IMR-90 (cell line): Measurements from ENCODE around the gene LDLRAD4. TPM values are rescaled to one million over a fixed set of nuclear protein-coding genes. Genes with fewer than 3 reads are reported as not detected.

Experiments used
- ATAC-seq: fragments of 200-7000 bp; cut with Tn5 transposase; 2 replicates; pipeline ENCODE4 v1.9.1; 2020; ENCODE audit warnings: low read depth, mild to moderate bottlenecking, moderate library complexity
- BruUV-seq: library from RNA; stranded (reverse); fragments of 400-500 nt; replicated peaks from 2 replicates; lab custom pipeline; 2021; lab: Mats Ljungman, UMichigan
- CTCF ChIA-PET: fragments of 300-600 bp; formaldehyde crosslinking; extraction: SDS; loops from one replicate; lab custom pipeline; 2021; ENCODE audit warnings: antibody characterized with exemption; lab: Yijun Ruan, JAX
- POLR2A ChIA-PET: fragments of 300-600 bp; sonication (Branson Sonifier 250); formaldehyde crosslinking; loops from one replicate; lab custom pipeline; 2022; ENCODE audit warnings: antibody characterized with exemption; ENCODE audit not compliant: unreplicated experiment; lab: Charles Lee
- DNase-seq: peaks from one replicate; pipeline ENCODE4 v3.0.0; 2013
- H2AFZ ChIP-seq: replicated peaks from 2 replicates; pipeline ENCODE3; 2013; ENCODE audit warnings: low read length, mild to moderate bottlenecking; ENCODE audit not compliant: poor library complexity
- H2AK5ac ChIP-seq: 2 replicates; pipeline ENCODE4 v1.6.1; 2013; ENCODE audit warnings: low read depth, low read length, inconsistent platforms
- H2AK9ac ChIP-seq: replicated peaks from 2 replicates; pipeline ENCODE3; 2013; ENCODE audit warnings: mild to moderate bottlenecking, low read depth, low read length, moderate library complexity; ENCODE audit not compliant: poor library complexity
- H2BK120ac ChIP-seq: 2 replicates; pipeline ENCODE4 v1.6.1; 2013; ENCODE audit warnings: low read depth, low read length, inconsistent platforms
- H2BK15ac ChIP-seq: 3 replicates; pipeline ENCODE4 v1.6.1; 2013; ENCODE audit warnings: low read depth, low read length, inconsistent platforms
- H2BK20ac ChIP-seq: 2 replicates; pipeline ENCODE4 v1.6.1; 2013; ENCODE audit warnings: low read depth, mild to moderate bottlenecking, inconsistent platforms, low read length, moderate library complexity
- H2BK5ac ChIP-seq: 2 replicates; pipeline ENCODE4 v1.6.1; 2013; ENCODE audit warnings: mild to moderate bottlenecking, low read depth, low read length, inconsistent platforms; ENCODE audit not compliant: poor library complexity, severe bottlenecking
- H3K14ac ChIP-seq: replicated peaks from 2 replicates; pipeline ENCODE4 v1.6.1; 2013; ENCODE audit warnings: low read depth, low read length, inconsistent platforms
- H3K18ac ChIP-seq: 2 replicates; pipeline ENCODE4 v1.6.1; 2013; ENCODE audit warnings: low read depth, low read length, control low read depth
- H3K23ac ChIP-seq: 2 replicates; pipeline ENCODE4 v1.6.1; 2013; ENCODE audit warnings: low read depth, low read length, inconsistent platforms
- H3K27ac ChIP-seq: 2 replicates; pipeline ENCODE4 v1.5.1; 2013; ENCODE audit warnings: mild to moderate bottlenecking, control low read depth, low read length; ENCODE audit not compliant: insufficient read depth
- H3K27me3 ChIP-seq: 2 replicates; pipeline ENCODE4 v1.6.1; 2013; ENCODE audit warnings: low read length; ENCODE audit not compliant: control insufficient read depth, insufficient read depth
- H3K36me3 ChIP-seq: 2 replicates; pipeline ENCODE4 v1.6.1; 2013; ENCODE audit warnings: low read length, mixed read lengths; ENCODE audit not compliant: control insufficient read depth, insufficient read depth
- H3K4ac ChIP-seq: 2 replicates; pipeline ENCODE4 v1.6.1; 2013; ENCODE audit warnings: low read depth, low read length, inconsistent platforms
- H3K4me1 ChIP-seq: 2 replicates; pipeline ENCODE4 v1.6.1; 2013; ENCODE audit warnings: low read length, mixed read lengths; ENCODE audit not compliant: control insufficient read depth, insufficient read depth
- H3K4me2 ChIP-seq: 2 replicates; pipeline ENCODE4 v1.6.1; 2013; ENCODE audit warnings: low read depth, mild to moderate bottlenecking, control low read depth, low read length, moderate library complexity
- H3K4me3 ChIP-seq: 2 replicates; pipeline ENCODE4 v1.5.1; 2013; ENCODE audit warnings: low read depth, mild to moderate bottlenecking, control low read depth, low read length, moderate library complexity; ENCODE audit not compliant: insufficient read depth
- H3K56ac ChIP-seq: 2 replicates; pipeline ENCODE4 v1.6.1; 2013; ENCODE audit warnings: low read length, inconsistent platforms; ENCODE audit not compliant: insufficient read depth; ENCODE audit errors: extremely low read depth
- H3K79me1 ChIP-seq, 2 experiments: 2 replicates each; pipeline ENCODE4 v1.6.1; 2013; ENCODE audit warnings: low read length in 2 of 2, inconsistent platforms in 1 of 2, low read depth in 1 of 2
- H3K9ac ChIP-seq: 2 replicates; pipeline ENCODE4 v1.6.1; 2013; ENCODE audit warnings: low read depth, low read length, control low read depth
- H3K9me1 ChIP-seq: 2 replicates; pipeline ENCODE4 v1.6.1; 2013; ENCODE audit warnings: low read length, inconsistent platforms; ENCODE audit not compliant: insufficient read depth
- H3K9me3 ChIP-seq: 2 replicates; pipeline ENCODE4 v1.6.1; 2013; ENCODE audit warnings: low read length; ENCODE audit not compliant: control insufficient read depth, insufficient read depth
- H4K20me1 ChIP-seq: 2 replicates; pipeline ENCODE4 v1.6.1; 2013; ENCODE audit warnings: low read length, inconsistent platforms; ENCODE audit not compliant: insufficient read depth
- H4K5ac ChIP-seq: 2 replicates; pipeline ENCODE4 v1.6.1; 2013; ENCODE audit warnings: mild to moderate bottlenecking, low read depth, low read length, control low read depth
- H4K8ac ChIP-seq, 2 experiments: 2 replicates each; pipeline ENCODE4 v1.6.1; 2013; ENCODE audit warnings: low read depth in 2 of 2, low read length in 2 of 2, control low read depth in 1 of 2, inconsistent platforms in 1 of 2
- H4K91ac ChIP-seq: 2 replicates; pipeline ENCODE4 v1.6.1; 2013; ENCODE audit warnings: low read depth, low read length, inconsistent platforms; ENCODE audit not compliant: insufficient read depth
- MAZ ChIP-seq: IDR thresholded peaks from 2 replicates; pipeline ENCODE4 v1.6.1; 2012; ENCODE audit warnings: low read depth, mild to moderate bottlenecking, low read length, improper control_type of control experiment, moderate library complexity, borderline replicate concordance
- NFE2L2 ChIP-seq: fragments of 150-350 bp; IDR thresholded peaks from 2 replicates; pipeline ENCODE4 v1.6.1; 2016; ENCODE audit warnings: low read depth, mild to moderate bottlenecking, low read length
- RAD21 ChIP-seq: IDR thresholded peaks from 2 replicates; pipeline ENCODE4 v1.6.1; 2012; ENCODE audit warnings: low read length, improper control_type of control experiment
- WGBS, 2 experiments: methylation state at CpG; one replicate each; pipeline versions ENCODE4 v1.1.5 to v1.1.7; 2013; ENCODE audit warnings: missing lambda C conversion rate in 2 of 2; ENCODE audit not compliant: insufficient read length in 1 of 2; ENCODE audit errors: extremely low coverage in 2 of 2; 5-methylcytosine and 5-hydroxymethylcytosine counted together
- dilution Hi-C: fragments of 300-500 bp; cut with HindIII; formaldehyde crosslinking; loops from one replicate; pipeline ENCODE4 v1.14.3; 2018; ENCODE audit warnings: low sequenced_read_pairs; ENCODE audit not compliant: unreplicated experiment
- in situ Hi-C: fragments of 300-500 bp; cut with MboI; formaldehyde crosslinking; loops from 3 replicates; pipeline ENCODE4 v1.14.3; 2019; ENCODE audit warnings: low sequenced_read_pairs, inconsistent platforms, mixed read lengths
- intact Hi-C: fragments of 100-400 bp; cut with micrococcal nuclease; formaldehyde crosslinking; loops from 2 replicates; pipeline ENCODE4 v1.10.0; 2022
- polyA plus RNA-seq, 3 experiments: library from polyadenylated mRNA; depleted of rRNA; stranded (reverse); fragments of >200 nt; gene quantifications; 2 replicates each; pipeline ENCODE4 v1.2.3, GENCODE V29; 2012; ENCODE audit warnings: low replicate concordance in 1 of 3
- total RNA-seq: library from RNA; depleted of rRNA; stranded (reverse); fragments of >200 nt; gene quantifications from 2 replicates; pipeline ENCODE4 v1.2.3, GENCODE V29; 2012

LDLRAD4 gene
- total and polyA plus RNA-seq, 2 of the 4 experiments (the other 2 are of a cell fraction), result not detected

DNA sequence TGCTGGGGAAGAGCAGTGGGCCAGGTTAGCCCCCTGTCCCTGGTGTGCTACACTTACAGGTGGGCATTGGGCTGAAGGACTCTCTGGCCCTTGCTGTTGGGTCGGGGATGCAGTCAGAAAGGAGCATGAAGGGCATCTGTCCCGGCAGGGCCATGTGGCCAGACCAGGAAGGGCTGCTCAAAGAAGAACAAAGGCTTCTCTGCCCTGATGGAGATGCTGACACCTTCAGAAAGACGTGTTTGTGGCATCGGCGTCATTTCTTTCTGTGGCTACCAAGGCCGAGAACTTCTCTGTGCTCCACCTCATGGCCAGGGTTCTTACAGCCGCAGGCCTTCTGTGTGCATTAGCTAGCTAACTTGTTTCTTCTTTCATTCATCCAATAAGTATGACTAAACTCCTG is 268.7 kb downstream of the LDLRAD4 start:
- BruUV-seq, result no TSS peak

More for the DNA sequence above, 268.7 kb downstream of the LDLRAD4 start:
- no peaks in the 10 kb centered on the region for H3K9me3 ChIP-seq
- no peak overlapping the region for H3K27ac ChIP-seq
- WGBS, 2 experiments, result 63% methylated on average over 2 of the region's 7 CpGs; no CpG with 5 or more reads in 1 of the 2 experiments
- CTCF ChIA-PET, result no interaction called here
- POLR2A ChIA-PET, result no interaction called here
- H4K5ac ChIP-seq, result no peak overlapping the region
- TF ChIP-seq NFE2L2 (no peak), MAZ (no peak), RAD21 (no peak)
- no peak overlapping the region for H2BK5ac ChIP-seq
- no peak overlapping the region for H3K4me2 ChIP-seq
- H3K23ac ChIP-seq, result no peak overlapping the region
- H4K20me1 ChIP-seq, result no peaks in the 10 kb centered on the region
- ATAC-seq (no peak), DNase-seq (no peak)
- no peak overlapping the region for H3K14ac ChIP-seq
- H3K18ac ChIP-seq, result no peak overlapping the region
- H2BK20ac ChIP-seq, result no peak overlapping the region
- intact Hi-C loops (no loop called here), in situ Hi-C loops (no loop called here), dilution Hi-C loops (no loop called here)
- no peak overlapping the region for H2BK15ac ChIP-seq
- no peak overlapping the region for H2BK120ac ChIP-seq
- H3K56ac ChIP-seq, result no peak overlapping the region
- no peaks in the 10 kb centered on the region for H3K36me3 ChIP-seq
- H2AK5ac ChIP-seq, result no peak overlapping the region
- no peak overlapping the region for H3K4me3 ChIP-seq
- no peaks in the 10 kb centered on the region for H3K27me3 ChIP-seq
- H3K79me1 ChIP-seq, result no peaks in the 10 kb centered on the region
- no peaks in the 10 kb centered on the region for H3K4me1 ChIP-seq
- no peak overlapping the region for H3K9ac ChIP-seq
- H2AK9ac ChIP-seq, result no peak overlapping the region
- no peaks in the 10 kb centered on the region for H3K9me1 ChIP-seq
- no peak overlapping the region for H4K8ac ChIP-seq
- H4K91ac ChIP-seq, result no peak overlapping the region
- H2AFZ ChIP-seq, result no peak overlapping the region
- H3K4ac ChIP-seq, result no peak overlapping the region
